HFFc6 (cell line): ENCODE measurements around the gene BCL10. TPM values are rescaled to one million over a fixed set of nuclear protein-coding genes. Genes with fewer than 3 reads are reported as not detected.

Source experiments
- DNase-seq: peaks from one replicate; pipeline ENCODE4 v3.0.0-alpha.2; 2018
- H3K27ac Mint-ChIP-seq: 2 replicates; pipeline ENCODE4 v1.8.0; 2020; ENCODE audit warnings: mild to moderate bottlenecking, mixed read lengths
- H3K27me3 Mint-ChIP-seq: 2 replicates; pipeline ENCODE4 v1.8.0; 2021; ENCODE audit warnings: mild to moderate bottlenecking, moderate library complexity, mixed read lengths; ENCODE audit not compliant: insufficient read depth
- H3K36me3 Mint-ChIP-seq: 2 replicates; pipeline ENCODE4 v1.8.0; 2021; ENCODE audit warnings: low read depth, mixed read lengths
- H3K4me1 Mint-ChIP-seq: 2 replicates; pipeline ENCODE4 v1.8.0; 2020; ENCODE audit warnings: low read depth, mixed read lengths
- H3K4me3 Mint-ChIP-seq: 2 replicates; pipeline ENCODE4 v1.8.0; 2020; ENCODE audit warnings: mild to moderate bottlenecking, moderate library complexity, mixed read lengths
- H3K9me3 Mint-ChIP-seq: 2 replicates; pipeline ENCODE4 v1.8.0; 2020; ENCODE audit warnings: mild to moderate bottlenecking, mixed read lengths
- total RNA-seq, 6 experiments: library from RNA; stranded (reverse); fragmentation: NEBNext Ultra II Directional; extraction: Animal tissue kit (Norgen Biotek cat#: 25700); gene quantifications; 2 replicates in 1 of 6; 3 replicates in 5 of 6; pipeline ENCODE4 v1.2.3, GENCODE V29; 2021
- TF ChIP-seq, protein P1 (sequence below): fragments of 200-600 bp; sonication (generic); IDR thresholded peaks from 2 replicates; pipeline ENCODE4 v1.5.0; 2021; ENCODE audit warnings: antibody characterized with exemption, mild to moderate bottlenecking

The BCL10 gene
- total RNA-seq, 6 experiments from 2014 or later: 33.4 to 45.6 (median 39.2) TPM

DNA sequence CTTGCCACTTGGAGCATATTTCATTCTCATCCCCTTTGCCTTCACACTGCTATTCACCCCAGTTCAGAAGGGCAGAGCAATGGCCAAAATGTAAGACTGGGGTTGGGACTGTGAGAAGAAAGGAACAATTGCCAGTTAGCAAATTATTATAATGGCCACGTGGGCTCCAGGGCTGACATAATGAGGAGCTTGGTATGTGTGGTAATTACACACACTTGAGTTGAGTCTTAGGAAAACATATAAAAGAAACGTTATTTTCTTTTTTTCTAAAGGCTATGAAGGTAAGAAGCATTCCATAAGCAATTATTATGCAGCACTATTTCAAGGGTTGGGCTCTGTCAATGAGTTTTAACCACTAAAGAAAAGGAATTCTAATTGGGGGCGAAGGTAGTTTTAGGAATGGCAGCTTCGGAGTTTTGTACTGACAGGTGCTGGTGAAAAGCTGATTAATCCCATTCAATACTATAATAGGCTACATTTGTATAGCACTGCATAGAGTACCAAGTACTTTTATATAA, 32.5 kb upstream of the BCL10 start:
- peaks cover 62% of the 10 kb centered on the region for H3K4me1 Mint-ChIP-seq
- peaks cover 7% of the 10 kb centered on the region for H3K9me3 Mint-ChIP-seq
- TF ChIP-seq, protein P1, sequence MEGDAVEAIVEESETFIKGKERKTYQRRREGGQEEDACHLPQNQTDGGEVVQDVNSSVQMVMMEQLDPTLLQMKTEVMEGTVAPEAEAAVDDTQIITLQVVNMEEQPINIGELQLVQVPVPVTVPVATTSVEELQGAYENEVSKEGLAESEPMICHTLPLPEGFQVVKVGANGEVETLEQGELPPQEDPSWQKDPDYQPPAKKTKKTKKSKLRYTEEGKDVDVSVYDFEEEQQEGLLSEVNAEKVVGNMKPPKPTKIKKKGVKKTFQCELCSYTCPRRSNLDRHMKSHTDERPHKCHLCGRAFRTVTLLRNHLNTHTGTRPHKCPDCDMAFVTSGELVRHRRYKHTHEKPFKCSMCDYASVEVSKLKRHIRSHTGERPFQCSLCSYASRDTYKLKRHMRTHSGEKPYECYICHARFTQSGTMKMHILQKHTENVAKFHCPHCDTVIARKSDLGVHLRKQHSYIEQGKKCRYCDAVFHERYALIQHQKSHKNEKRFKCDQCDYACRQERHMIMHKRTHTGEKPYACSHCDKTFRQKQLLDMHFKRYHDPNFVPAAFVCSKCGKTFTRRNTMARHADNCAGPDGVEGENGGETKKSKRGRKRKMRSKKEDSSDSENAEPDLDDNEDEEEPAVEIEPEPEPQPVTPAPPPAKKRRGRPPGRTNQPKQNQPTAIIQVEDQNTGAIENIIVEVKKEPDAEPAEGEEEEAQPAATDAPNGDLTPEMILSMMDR: no peak
- H3K27ac Mint-ChIP-seq: peak overlapping the region; percentile 68; the same call in 1 of the 2 replicates
- peaks cover 25% of the 10 kb centered on the region for H3K36me3 Mint-ChIP-seq
- H3K27me3 Mint-ChIP-seq: peaks cover 26% of the 10 kb centered on the region
- DNase-seq: no peak
- H3K4me3 Mint-ChIP-seq: peak overlapping the region; percentile 64; the same call in 1 of the 2 replicates

DNA sequence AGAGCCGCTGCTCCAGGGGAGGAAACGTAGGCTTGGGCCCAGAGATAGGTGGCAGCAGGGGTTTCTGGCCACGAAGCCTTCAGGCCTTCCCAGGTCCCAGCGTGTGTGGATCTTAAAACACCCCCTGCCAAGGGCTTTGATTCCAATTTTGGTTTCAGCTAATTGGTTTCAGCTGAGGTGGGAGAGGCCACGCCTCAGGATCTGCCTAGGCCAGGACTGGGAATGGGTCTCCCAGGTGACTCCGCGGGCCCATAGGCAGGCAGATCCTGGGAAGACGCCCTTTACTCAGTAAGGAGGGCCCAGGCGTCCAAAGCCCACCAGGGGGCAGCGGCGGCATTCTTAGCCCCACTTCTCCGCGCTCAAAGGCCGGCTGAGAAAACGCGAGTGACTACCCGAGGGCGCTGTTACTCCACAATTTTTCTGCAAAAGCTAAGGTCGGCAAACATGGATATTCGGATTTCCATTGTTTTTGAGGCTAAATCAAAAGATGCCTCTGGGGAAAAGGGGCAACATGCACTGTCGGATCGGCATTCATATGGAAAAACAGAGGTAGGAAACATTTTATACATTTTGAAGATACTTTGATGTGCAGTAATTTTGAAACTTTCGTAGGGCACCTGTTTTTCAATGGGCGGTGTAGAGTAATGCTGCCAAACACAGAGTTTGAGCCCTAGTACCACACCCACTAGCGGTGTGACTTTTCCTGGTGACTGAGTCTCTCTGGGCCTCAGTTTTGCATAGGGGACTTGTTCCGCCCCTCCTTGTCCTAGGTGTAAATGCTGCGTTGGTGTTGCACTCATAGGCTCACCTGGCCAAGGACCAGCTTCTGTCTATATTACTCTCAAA, 31.8 kb upstream of the BCL10 start:
- DNase-seq: peak; percentile 76
- Mint-ChIP-seq H3K27ac (peak overlapping the region; percentile 68), H3K9me3 (peaks cover 7% of the 10 kb centered on the region), H3K27me3 (peaks cover 27% of the 10 kb centered on the region), H3K4me1 (peaks cover 55% of the 10 kb centered on the region), H3K36me3 (peaks cover 21% of the 10 kb centered on the region), H3K4me3 (peak overlapping the region; percentile 64)
- TF ChIP-seq, protein P1: peak; percentile 97

DNA sequence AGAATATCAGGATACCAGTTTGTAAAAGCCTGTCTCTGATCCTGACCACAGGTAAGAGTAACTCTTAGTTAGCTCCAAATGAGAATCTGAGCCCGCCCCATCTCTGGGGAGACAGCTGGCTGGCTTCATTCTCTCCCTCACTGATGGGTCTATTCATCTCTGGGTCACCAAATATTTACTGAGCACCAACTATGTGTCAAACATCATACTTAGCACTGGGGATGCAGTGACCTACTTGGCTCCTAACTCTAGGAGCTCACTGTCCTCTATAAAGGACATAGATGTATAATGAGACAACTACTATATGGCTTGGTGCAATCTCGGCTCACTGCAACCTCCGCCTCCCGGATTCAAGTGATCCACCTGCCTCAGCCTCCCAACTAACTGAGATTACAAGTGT, 29.8 kb upstream of the BCL10 start:
- peaks cover 24% of the 10 kb centered on the region for H3K27me3 Mint-ChIP-seq
- no peak overlapping the region for H3K4me3 Mint-ChIP-seq
- no peak for DNase-seq
- H3K27ac Mint-ChIP-seq: no peak overlapping the region
- TF ChIP-seq, protein P1: no peak
- peaks cover 7% of the 10 kb centered on the region; the same call in 1 of the 2 replicates for H3K36me3 Mint-ChIP-seq
- peaks cover 7% of the 10 kb centered on the region for H3K9me3 Mint-ChIP-seq
- peaks cover 37% of the 10 kb centered on the region for H3K4me1 Mint-ChIP-seq

DNA sequence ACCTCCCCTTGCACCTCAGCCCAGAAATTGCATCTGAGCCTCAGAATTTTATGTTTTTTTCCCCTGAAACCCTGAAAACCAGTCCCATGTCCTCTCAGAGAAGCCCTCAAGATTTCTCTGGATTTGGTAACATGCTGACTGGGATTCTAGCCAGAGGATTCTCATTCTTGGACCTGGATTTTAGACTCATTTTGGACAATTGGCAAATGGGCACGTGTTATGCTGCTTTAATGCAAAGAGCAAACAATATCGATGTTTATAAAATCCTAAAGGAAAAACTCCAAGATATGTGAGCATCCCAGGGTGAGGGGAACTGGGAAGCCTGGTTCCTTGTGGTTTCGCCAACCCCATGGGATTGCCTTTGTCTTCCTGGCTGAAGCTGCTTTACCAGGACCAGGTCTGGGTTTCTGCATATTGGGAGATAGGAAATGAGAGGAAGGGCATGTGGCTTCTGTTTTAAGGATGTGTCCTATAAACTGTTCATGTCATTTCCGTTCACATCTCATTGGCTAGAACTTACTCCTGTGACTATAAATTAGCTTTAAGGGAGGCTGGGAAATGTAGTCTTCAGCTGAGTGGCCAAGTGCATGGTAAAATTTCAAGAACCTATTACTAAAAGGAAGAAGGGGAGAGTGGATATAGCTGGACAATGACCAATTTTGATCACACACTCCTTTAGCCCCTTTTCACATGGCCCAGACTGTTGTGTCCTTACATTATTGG, 27.2 kb upstream of the BCL10 start:
- no peak for DNase-seq

DNA sequence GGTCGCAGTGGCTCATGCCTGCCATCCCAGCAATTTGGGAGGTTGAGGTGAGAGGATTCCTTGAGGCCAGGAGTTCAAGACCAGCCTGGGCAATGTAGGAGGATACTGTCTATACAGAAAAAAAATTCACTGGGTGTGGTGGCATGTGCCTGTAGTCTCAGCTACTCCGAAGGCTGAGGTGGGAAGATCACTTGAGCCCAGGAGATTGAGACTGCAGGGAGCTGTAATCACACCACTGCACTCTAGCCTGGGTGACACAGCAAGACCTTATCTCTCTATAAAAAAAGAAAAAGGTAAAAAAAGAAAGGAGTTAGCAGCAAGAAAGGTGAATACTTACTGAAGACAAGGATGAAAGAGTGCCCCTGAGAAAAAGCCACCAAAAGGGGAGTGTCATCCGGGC, 23.7 kb upstream of the BCL10 start:
- peaks cover 7% of the 10 kb centered on the region for H3K27me3 Mint-ChIP-seq
- no peaks in the 10 kb centered on the region for H3K36me3 Mint-ChIP-seq
- no peaks in the 10 kb centered on the region for H3K9me3 Mint-ChIP-seq
- H3K4me3 Mint-ChIP-seq: no peak overlapping the region
- no peak overlapping the region for H3K27ac Mint-ChIP-seq
- TF ChIP-seq, protein P1: no peak
- peaks cover 37% of the 10 kb centered on the region for H3K4me1 Mint-ChIP-seq
- no peak for DNase-seq

More for the DNA sequence above, 27.2 kb upstream of the BCL10 start:
- TF ChIP-seq, protein P1: no peak
- H3K27me3 Mint-ChIP-seq: peaks cover 11% of the 10 kb centered on the region
- H3K4me1 Mint-ChIP-seq: peaks cover 22% of the 10 kb centered on the region
- no peak overlapping the region for H3K27ac Mint-ChIP-seq
- no peaks in the 10 kb centered on the region for H3K9me3 Mint-ChIP-seq
- no peaks in the 10 kb centered on the region for H3K36me3 Mint-ChIP-seq
- no peak overlapping the region for H3K4me3 Mint-ChIP-seq
